ENCODE measurements around the gene SCUBE2.

DNA sequence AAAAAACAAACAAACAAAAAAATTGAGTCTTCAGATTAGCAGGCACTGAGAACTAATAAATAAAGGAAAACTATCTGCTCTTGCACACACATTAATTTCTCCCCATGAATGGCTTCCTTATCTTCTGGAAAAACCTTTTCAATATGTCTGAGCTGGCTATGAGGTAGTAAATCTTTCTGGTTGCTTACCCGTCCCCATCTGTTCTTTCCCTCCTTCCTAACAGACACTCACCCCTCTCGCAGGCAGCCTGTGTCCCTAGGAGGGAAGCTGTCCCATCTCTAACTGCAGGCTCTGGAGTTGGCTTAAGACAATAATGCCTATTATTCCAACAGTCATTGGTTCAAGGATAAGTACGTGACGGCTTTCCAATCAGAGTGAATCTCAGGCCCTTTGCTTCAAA, 8.2 kb upstream of the SCUBE2 start:
- TF ChIP-seq, protein P1, sequence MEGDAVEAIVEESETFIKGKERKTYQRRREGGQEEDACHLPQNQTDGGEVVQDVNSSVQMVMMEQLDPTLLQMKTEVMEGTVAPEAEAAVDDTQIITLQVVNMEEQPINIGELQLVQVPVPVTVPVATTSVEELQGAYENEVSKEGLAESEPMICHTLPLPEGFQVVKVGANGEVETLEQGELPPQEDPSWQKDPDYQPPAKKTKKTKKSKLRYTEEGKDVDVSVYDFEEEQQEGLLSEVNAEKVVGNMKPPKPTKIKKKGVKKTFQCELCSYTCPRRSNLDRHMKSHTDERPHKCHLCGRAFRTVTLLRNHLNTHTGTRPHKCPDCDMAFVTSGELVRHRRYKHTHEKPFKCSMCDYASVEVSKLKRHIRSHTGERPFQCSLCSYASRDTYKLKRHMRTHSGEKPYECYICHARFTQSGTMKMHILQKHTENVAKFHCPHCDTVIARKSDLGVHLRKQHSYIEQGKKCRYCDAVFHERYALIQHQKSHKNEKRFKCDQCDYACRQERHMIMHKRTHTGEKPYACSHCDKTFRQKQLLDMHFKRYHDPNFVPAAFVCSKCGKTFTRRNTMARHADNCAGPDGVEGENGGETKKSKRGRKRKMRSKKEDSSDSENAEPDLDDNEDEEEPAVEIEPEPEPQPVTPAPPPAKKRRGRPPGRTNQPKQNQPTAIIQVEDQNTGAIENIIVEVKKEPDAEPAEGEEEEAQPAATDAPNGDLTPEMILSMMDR (IDR thresholded peaks at IDR 0.05): no peak
- no peak for TF ChIP-seq EP300 (IDR thresholded peaks at IDR 0.05)

All from sigmoid colon (tissue), 4 donors.